Activated CD4-positive, alpha-beta T cell treated with anti-CD3 and anti-CD28 coated beads for 4 hours (primary cell): Measurements from ENCODE around the gene IL1R1.

Experiments
- DNase-seq, 2 donors: peaks; one replicate each; pipeline ENCODE4 v3.0.0-alpha.2; 2020

IL1R1 gene

DNA sequence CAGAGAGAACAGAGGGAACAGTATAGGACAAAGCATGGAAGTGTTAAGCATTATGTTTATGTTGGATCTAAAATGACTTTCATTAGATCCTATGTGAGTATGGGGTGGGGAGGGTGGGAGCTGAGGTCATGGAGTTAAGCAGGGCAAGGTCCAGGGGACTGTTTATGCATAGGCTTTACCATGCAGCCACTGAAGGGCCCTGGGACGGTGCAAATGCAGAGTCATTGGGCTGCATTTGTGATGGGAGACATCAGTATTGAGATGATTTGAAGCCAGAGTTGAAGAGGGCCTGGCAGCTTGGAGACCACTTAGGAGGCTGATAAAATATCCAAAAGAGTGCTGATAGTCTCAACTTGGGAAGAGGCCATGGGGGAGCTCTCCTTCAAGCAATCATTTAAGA lies 66.9 kb downstream of the IL1R1 start:
- DNase-seq, result no peak

DNA sequence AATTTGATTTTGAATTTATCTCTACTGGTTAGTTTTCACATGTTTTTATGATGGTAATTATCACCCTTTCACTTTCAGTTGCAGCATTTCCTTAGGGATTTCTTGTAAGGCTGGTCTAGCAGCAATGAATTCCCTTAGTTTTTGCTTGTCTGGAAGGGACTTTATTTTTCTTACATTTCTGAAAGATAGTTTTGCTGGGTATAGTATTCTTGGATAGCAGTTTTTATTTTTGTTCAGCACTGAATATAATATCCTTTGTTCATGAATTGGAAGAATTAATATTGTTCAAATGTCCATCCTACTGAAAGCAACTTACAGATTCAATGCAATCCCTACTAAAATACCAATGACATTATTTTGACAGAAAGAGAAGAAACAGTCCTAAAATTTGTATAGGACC lies 74.5 kb downstream of the IL1R1 start:
- DNase-seq, result no peak

DNA sequence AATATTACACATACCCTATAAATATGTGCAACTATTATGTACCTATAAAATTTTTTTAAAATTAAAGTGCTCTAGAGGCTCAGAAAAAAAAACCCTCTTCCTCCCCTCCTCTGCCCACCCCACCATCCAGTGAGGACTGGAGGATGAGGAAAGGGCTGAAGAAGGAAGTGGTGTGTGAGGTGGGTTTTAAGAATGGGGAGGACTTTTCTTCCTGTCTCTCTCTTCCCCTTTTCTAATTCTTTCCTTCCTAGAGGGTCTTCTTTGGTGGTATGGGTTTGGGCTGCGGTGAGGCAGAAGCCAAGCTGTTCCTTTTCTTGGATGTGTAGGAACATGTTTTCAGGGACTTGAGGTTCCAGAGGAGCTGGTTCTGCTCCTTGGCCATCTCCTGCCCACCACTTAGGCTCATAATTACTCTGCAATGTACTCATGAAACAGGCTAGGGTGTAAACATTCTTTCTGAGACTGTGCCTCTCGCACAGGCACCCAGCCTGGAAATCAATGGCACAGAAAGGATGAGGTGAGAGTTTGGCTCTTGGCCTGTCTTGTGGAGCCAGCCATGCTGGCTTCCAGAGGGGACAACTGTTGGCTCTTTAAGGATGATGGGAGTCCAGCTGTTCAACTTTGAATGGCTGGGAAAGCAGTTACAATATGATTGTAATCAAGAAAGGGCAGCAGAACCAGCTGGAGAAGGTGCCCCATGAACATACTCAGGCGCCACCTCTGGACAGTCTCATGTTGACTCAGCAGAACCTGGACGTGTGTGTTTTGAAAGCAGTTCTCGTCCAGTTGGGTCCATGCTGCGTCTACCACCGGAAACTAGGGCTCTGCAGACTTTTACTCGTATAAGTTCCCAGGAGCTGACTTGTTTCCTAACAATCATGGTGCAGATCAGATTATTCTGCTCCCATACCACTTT lies 82.5 kb downstream of the IL1R1 start:
- no peak for DNase-seq

DNA sequence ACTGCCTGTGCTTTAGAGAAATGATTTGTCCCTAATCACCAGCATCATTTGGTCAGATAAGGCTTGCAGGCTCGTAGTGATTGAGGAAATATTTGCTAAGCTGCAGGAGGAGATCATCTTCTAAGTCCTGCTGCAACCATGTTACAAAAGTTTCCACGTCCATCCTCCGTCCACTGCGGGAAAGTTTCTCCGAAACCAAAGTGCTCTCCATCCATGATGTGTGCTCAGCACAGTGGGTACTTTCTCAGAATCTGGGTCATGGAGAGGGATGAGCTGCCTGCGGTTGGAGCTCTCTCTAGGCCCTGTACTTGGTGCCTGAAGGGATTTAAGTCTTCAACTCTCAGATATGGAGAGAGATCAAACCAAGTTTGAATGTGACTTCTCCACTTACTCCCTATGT lies 83.6 kb downstream of the IL1R1 start:
- DNase-seq, result no peak

DNA sequence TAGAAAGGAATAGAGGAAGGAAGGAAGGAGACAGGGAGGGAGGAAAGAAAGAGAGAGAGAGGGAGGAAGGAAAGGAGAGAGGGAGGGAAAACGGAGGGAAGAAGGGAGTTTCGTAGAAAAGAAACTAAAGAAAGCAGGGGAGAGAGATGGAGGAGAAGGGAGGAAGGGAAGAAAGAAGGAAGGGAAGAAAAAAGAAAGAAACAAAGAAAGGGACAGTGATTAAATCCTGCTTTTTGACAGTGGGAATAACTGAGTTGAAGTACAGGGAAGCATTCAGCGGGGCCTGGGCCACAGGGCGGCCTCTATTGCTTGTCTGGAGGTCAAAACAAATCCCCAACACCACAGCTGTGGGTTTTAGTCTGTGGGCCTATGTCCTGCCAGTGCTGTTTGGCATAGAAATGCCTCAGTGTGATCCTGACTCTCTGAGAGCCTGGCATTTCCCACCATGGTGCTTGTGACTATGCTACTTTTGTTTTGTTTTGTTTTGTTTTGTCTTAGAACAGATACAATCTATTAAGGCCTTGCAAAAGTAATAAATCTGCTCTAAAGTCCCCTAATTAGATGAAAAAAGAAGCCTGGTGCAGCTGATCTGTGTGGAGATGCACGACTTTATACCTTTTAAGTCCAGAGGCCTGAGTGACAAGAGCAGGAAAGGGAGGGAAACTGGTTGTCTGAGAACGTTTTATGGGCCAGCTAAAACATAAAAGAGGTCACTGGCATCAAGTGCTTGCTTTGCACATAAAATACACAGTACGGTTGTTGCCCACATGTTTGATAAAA lies 84.3 kb downstream of the IL1R1 start:
- no peak for DNase-seq

DNA sequence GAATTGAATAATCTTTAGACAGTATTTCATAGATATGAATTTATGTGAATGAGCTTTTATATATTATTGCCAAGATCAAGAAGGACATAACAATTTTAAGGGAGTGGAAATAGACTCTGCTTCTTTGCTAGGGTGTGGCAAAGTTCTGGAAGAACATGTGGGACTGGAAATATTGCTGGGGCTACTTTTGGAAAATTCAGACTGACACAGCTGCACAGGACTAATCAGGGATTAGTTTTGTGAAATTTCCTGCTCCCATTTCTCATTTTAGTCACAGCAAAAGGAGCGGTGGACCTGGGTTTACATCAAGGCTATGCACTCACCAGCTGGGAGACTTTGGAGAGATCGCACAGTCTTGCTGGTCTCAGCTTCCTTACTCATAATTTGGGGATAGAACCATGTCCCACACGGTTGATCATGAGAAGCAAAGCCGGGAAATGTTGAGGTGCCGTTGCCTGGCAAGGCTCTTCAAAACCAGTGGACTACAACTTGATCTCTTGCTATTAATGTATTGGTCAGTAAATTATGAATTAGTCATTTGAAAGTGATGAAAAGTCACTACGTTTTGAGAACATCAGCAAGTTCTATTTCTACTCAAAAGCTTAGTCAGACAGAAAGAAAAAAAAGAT lies 86.7 kb downstream of the IL1R1 start:
- no peak for DNase-seq
